Choroid plexus epithelial cell (primary cell): ENCODE data around the gene DCBLD1.

ENCODE experiments used
- DNase-seq: peaks from one replicate; pipeline ENCODE4 v3.0.0-alpha.2; 2010; ENCODE audit warnings: low read depth
- H3K4me3 ChIP-seq: 2 replicates; pipeline ENCODE4 v1.5.1; 2011; ENCODE audit warnings: low read depth, mild to moderate bottlenecking, control low read depth, low read length, moderate library complexity
- CTCF ChIP-seq: conservative IDR thresholded peaks from 2 replicates; pipeline ENCODE4 v1.5.1; 2011; ENCODE audit warnings: low read depth, mild to moderate bottlenecking, control low read depth, inconsistent platforms, low read length, moderate library complexity

The DCBLD1 gene

GRCh38 chr6:117472667-117473066, 9.8 kb upstream of the DCBLD1 start:
- no peak for DNase-seq
- no peak overlapping the region for H3K4me3 ChIP-seq
- no peak for TF ChIP-seq CTCF

- no peak overlapping the region for H3K4me3 ChIP-seq
- no peak for DNase-seq
- no peak for TF ChIP-seq CTCF
Measured at GRCh38 chr6:117473401-117473800, 9.1 kb upstream of the DCBLD1 start.

GRCh38 chr6:117477988-117478852, 4.3 kb upstream of the DCBLD1 start:
- H3K4me3 ChIP-seq, result no peak overlapping the region
- DNase-seq, result peak; percentile 41
- TF ChIP-seq CTCF, result peak; percentile 39

- no peak for DNase-seq
- no peak for TF ChIP-seq CTCF
- H3K4me3 ChIP-seq, result no peak overlapping the region
Measured at GRCh38 chr6:117478853-117479231, 3.6 kb upstream of the DCBLD1 start.

GRCh38 chr6:117480651-117481050, 1.8 kb upstream of the DCBLD1 start:
- DNase-seq, result no peak
- no peak overlapping the region for H3K4me3 ChIP-seq
- no peak for TF ChIP-seq CTCF

GRCh38 chr6:117481278-117481925, 1.1 kb upstream of the DCBLD1 start:
- peak overlapping the region; percentile 23 for H3K4me3 ChIP-seq
- DNase-seq, result no peak
- TF ChIP-seq CTCF, result no peak

GRCh38 chr6:117481926-117482239, 591 bp upstream of the DCBLD1 start:
- peak overlapping the region; percentile 86 for H3K4me3 ChIP-seq
- DNase-seq, result no peak
- no peak for TF ChIP-seq CTCF
